Panc1 (cell line): ENCODE results near the gene ASCC3. TPM values are rescaled to one million over a fixed set of nuclear protein-coding genes. Genes with fewer than 3 reads are reported as not detected.
"Not testable (repeated sequence)": the region's sequence is repeated elsewhere in the genome, so short reads cannot be mapped to it uniquely, and the experiment has no call there.

Experiments used
- ATAC-seq: fragments of 200-7000 bp; cut with Tn5 transposase; 2 replicates; pipeline ENCODE4 v1.9.1; 2020; ENCODE audit warnings: mild to moderate bottlenecking, moderate library complexity
- BruUV-seq: library from RNA; stranded (reverse); fragments of 400-500 nt; replicated peaks from 2 replicates; lab custom pipeline; 2021; lab: Mats Ljungman, UMichigan
- CTCF ChIA-PET: fragments of 300-600 bp; sonication (Branson Sonifier 250); formaldehyde crosslinking; loops from one replicate; lab custom pipeline; 2022; ENCODE audit warnings: antibody characterized with exemption; lab: Charles Lee
- POLR2A ChIA-PET: fragments of 300-600 bp; sonication (Branson Sonifier 250); formaldehyde crosslinking; loops from one replicate; lab custom pipeline; 2022; ENCODE audit warnings: antibody characterized with exemption; lab: Charles Lee
- DNase-seq: peaks from one replicate; pipeline ENCODE4 v3.0.0-alpha.2; 2010; ENCODE audit warnings: low read depth, low spot score
- H3K27ac ChIP-seq: 2 replicates; pipeline ENCODE4 v1.5.1; 2011; ENCODE audit warnings: mild to moderate bottlenecking, low read length, inconsistent platforms
- H3K27me3 ChIP-seq: fragments of 200-500 bp; sonication (Bioruptor generic); 2 replicates; pipeline ENCODE4 v1.6.0; 2014; ENCODE audit warnings: low read length, inconsistent platforms; ENCODE audit not compliant: control insufficient read depth, insufficient read depth
- H3K36me3 ChIP-seq: fragments of 200-500 bp; sonication (Bioruptor generic); 2 replicates; pipeline ENCODE4 v1.5.1; 2014; ENCODE audit warnings: inconsistent platforms, mild to moderate bottlenecking, low read length, moderate library complexity; ENCODE audit not compliant: control insufficient read depth, insufficient read depth
- H3K4me1 ChIP-seq: 2 replicates; pipeline ENCODE4 v1.5.1; 2011; ENCODE audit warnings: inconsistent platforms, mild to moderate bottlenecking, low read length, moderate library complexity; ENCODE audit not compliant: control insufficient read depth, insufficient read depth
- H3K4me3 ChIP-seq, 2 experiments: 2 replicates each; pipeline ENCODE4 v1.5.1; 2011 to 2012; ENCODE audit warnings: low read depth in 2 of 2, low read length in 2 of 2, mild to moderate bottlenecking in 2 of 2, inconsistent platforms in 1 of 2, moderate library complexity in 1 of 2
- H3K9me3 ChIP-seq: fragments of 200-500 bp; sonication (Bioruptor generic); 2 replicates; pipeline ENCODE4 v1.5.1; 2014; ENCODE audit warnings: low read depth, mild to moderate bottlenecking, inconsistent platforms, low read length, moderate library complexity; ENCODE audit not compliant: control insufficient read depth, insufficient read depth
- POLR2AphosphoS5 ChIP-seq: IDR thresholded peaks from 2 replicates; pipeline ENCODE4 v1.6.1; 2012; ENCODE audit warnings: mild to moderate bottlenecking, low read depth, low read length, moderate library complexity
- SIN3A ChIP-seq: IDR thresholded peaks from 2 replicates; pipeline ENCODE4 v1.6.1; 2012; ENCODE audit warnings: low read depth, mild to moderate bottlenecking, low read length, moderate library complexity, borderline replicate concordance; ENCODE audit not compliant: insufficient read depth
- TCF7L2 ChIP-seq: IDR thresholded peaks from 2 replicates; pipeline ENCODE4 v1.6.1; 2011; ENCODE audit warnings: mild to moderate bottlenecking, low read depth, low read length, inconsistent platforms
- in situ Hi-C: cut with HindIII; loops from 2 replicates; pipeline ENCODE4 v1.10.0; 2016; ENCODE audit warnings: low sequenced_read_pairs, low pct_unique_long_range_greater_than_20kb
- intact Hi-C: fragments of 100-400 bp; cut with micrococcal nuclease; formaldehyde crosslinking; loops from one replicate; pipeline ENCODE4 v1.10.0; 2022; ENCODE audit not compliant: unreplicated experiment
- total RNA-seq: library from RNA; stranded (reverse); gene quantifications from one replicate; pipeline ENCODE4 v1.2.1, GENCODE V29; 2021; ENCODE audit not compliant: unreplicated experiment
- TF ChIP-seq, protein P1 (sequence below), 2 experiments: IDR thresholded peaks; 2 replicates each; pipeline ENCODE4 v1.6.1; 2011 to 2012; ENCODE audit warnings: low read depth in 2 of 2, control low read depth in 1 of 2, low read length in 1 of 2, mild to moderate bottlenecking in 1 of 2, moderate library complexity in 1 of 2; ENCODE audit not compliant: insufficient read depth in 1 of 2
- TF ChIP-seq, protein P2 (sequence below): fragments of 450-650 bp; IDR thresholded peaks from 2 replicates; pipeline ENCODE4 v1.5.1; 2017; ENCODE audit warnings: mild to moderate bottlenecking

The ASCC3 gene
- total RNA-seq, 1 experiment from 2014 or later: 46.9 TPM

- ChIA-PET CTCF (no interaction called here), POLR2A (no interaction called here)
- Histone ChIP-seq H3K4me3 (no peak overlapping the region), H3K9me3 (no peaks in the 10 kb centered on the region), H3K36me3 (no peaks in the 10 kb centered on the region), H3K27me3 (no peaks in the 10 kb centered on the region), H3K27ac (0 out of 2 replicates have a peak overlapping the region, but pooled peaks have one; percentile 20), H3K4me1 (0 out of 2 replicates have a peak, but pooled peaks cover 3% of the 10 kb centered on the region)
- intact Hi-C loops (no loop called here), in situ Hi-C loops (no loop called here)
- ATAC-seq (no peak), DNase-seq (no peak)
- TF ChIP-seq, protein P1, sequence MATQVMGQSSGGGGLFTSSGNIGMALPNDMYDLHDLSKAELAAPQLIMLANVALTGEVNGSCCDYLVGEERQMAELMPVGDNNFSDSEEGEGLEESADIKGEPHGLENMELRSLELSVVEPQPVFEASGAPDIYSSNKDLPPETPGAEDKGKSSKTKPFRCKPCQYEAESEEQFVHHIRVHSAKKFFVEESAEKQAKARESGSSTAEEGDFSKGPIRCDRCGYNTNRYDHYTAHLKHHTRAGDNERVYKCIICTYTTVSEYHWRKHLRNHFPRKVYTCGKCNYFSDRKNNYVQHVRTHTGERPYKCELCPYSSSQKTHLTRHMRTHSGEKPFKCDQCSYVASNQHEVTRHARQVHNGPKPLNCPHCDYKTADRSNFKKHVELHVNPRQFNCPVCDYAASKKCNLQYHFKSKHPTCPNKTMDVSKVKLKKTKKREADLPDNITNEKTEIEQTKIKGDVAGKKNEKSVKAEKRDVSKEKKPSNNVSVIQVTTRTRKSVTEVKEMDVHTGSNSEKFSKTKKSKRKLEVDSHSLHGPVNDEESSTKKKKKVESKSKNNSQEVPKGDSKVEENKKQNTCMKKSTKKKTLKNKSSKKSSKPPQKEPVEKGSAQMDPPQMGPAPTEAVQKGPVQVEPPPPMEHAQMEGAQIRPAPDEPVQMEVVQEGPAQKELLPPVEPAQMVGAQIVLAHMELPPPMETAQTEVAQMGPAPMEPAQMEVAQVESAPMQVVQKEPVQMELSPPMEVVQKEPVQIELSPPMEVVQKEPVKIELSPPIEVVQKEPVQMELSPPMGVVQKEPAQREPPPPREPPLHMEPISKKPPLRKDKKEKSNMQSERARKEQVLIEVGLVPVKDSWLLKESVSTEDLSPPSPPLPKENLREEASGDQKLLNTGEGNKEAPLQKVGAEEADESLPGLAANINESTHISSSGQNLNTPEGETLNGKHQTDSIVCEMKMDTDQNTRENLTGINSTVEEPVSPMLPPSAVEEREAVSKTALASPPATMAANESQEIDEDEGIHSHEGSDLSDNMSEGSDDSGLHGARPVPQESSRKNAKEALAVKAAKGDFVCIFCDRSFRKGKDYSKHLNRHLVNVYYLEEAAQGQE (IDR thresholded peaks at IDR 0.05; ENCODE audit: insufficient read depth in 1 of 2, low read depth in 2 of 2, low read length in 1 of 2): no peak
- TF ChIP-seq TCF7L2: no peak
- TF ChIP-seq, protein P2, sequence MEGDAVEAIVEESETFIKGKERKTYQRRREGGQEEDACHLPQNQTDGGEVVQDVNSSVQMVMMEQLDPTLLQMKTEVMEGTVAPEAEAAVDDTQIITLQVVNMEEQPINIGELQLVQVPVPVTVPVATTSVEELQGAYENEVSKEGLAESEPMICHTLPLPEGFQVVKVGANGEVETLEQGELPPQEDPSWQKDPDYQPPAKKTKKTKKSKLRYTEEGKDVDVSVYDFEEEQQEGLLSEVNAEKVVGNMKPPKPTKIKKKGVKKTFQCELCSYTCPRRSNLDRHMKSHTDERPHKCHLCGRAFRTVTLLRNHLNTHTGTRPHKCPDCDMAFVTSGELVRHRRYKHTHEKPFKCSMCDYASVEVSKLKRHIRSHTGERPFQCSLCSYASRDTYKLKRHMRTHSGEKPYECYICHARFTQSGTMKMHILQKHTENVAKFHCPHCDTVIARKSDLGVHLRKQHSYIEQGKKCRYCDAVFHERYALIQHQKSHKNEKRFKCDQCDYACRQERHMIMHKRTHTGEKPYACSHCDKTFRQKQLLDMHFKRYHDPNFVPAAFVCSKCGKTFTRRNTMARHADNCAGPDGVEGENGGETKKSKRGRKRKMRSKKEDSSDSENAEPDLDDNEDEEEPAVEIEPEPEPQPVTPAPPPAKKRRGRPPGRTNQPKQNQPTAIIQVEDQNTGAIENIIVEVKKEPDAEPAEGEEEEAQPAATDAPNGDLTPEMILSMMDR: no peak
- no peak for TF ChIP-seq SIN3A
- no peak for TF ChIP-seq POLR2AphosphoS5
- BruUV-seq: no TSS peak
These were observed 11.0 kb upstream of the ASCC3 start for GRCh38 chr6:100892116-100892515.

DNA sequence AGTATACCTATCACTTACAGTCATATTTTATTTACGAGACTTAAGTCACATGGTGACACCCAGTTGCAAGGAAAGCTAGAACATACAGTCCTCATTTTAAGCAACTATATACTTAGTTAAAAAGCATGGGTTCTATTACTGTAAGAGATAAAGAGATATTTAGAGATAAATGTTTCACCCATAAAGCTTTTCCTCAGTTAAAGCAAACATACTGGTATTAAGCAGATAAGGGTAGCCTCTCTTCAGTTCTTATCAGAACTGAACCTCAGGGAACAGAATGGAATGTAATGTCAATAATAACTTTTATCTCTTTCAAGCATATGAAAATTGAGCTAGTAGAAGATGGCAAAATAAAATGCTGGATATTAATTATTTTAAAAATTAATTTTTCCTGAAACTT, 9.9 kb upstream of the ASCC3 start:
- no peak overlapping the region for H3K27ac ChIP-seq
- no peak overlapping the region for H3K4me3 ChIP-seq
- H3K4me1 ChIP-seq: 0 out of 2 replicates have a peak, but pooled peaks cover 3% of the 10 kb centered on the region
- ChIA-PET POLR2A (no interaction called here), CTCF (no interaction called here)
- in situ Hi-C loops: no loop called here
- TF ChIP-seq POLR2AphosphoS5 (no peak), TCF7L2 (no peak), SIN3A (no peak)
- TF ChIP-seq, protein P1 (IDR thresholded peaks at IDR 0.05; ENCODE audit: insufficient read depth in 1 of 2, low read depth in 2 of 2, low read length in 1 of 2): no peak
- TF ChIP-seq, protein P2: no peak
- no peak for DNase-seq
- no peaks in the 10 kb centered on the region for H3K27me3 ChIP-seq
- ATAC-seq: no peak
- intact Hi-C loops: no loop called here
- no peaks in the 10 kb centered on the region for H3K36me3 ChIP-seq
- no TSS peak for BruUV-seq
- H3K9me3 ChIP-seq: no peaks in the 10 kb centered on the region

GRCh38 chr6:100890646-100891045, 9.5 kb upstream of the ASCC3 start:
- H3K27ac ChIP-seq, intact Hi-C loops, BruUV-seq, in situ Hi-C loops, POLR2A ChIA-PET, H3K4me3 ChIP-seq, CTCF ChIA-PET, DNase-seq, H3K36me3 ChIP-seq, H3K4me1 ChIP-seq, ATAC-seq, H3K27me3 ChIP-seq, H3K9me3 ChIP-seq: not testable (repeated sequence)
